Stimulated activated CD4-positive, alpha-beta T cell treated with anti-CD3 and anti-CD28 coated beads, Interleukin-15, amount 100 ng/mL, for 48 hours (primary cell): ENCODE results near the gene CRY2.

Source experiments
- DNase-seq, 2 donors: peaks; one replicate each; pipeline ENCODE4 v3.0.0-alpha.2; 2020; ENCODE audit warnings: low read depth in 2 of 2

The CRY2 gene

DNA sequence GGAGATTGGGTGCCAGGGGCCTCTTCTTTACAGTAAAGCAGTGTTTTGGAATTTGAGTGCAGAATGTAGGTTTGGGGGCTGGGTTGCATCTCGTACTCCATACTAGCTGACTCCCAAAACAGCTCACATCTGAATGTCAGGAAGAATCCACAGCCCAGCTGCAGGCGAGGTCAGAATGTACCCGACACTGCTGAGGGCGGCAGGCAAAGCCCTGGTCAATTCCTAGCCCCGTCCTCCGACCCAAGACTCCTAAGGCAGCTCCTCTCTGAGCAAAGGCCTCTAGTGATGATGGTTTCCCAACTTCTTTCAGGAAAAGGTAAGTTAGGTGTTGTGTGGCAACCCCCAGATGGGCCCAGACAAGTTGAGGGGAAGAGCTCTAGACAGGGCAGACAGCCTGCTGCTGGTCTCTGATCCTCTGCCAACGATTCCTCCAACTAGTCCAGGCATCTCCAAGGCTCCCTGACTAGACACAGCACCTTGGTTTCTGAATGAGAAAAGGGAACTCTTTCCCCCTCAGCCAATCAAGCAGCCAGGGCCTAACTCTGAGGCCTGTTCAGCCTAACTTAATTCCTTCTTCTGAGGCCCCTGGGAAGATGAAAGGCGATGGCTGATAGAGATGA, 83.8 kb downstream of the CRY2 start:
- no peak for DNase-seq

DNA sequence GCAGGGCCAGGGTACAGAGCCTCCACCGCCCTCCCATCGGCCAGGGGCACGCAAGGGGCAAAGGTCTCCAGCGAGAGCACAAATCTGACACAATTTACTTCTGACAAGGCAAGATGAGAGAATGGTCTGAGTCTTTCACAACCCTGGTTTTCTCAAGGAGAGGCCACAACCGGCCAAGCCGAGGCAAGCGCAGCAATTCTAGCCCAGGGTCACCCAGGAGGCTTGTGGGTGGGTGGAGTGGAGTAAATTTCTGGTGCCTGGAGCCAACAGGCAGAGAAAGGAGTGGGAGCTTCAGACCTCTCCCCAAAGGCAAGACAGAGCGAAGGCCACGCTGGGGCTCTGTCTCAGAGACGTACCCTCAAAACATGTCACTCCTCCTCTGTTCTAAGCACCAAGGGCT, 84.5 kb downstream of the CRY2 start:
- no peak for DNase-seq

DNA sequence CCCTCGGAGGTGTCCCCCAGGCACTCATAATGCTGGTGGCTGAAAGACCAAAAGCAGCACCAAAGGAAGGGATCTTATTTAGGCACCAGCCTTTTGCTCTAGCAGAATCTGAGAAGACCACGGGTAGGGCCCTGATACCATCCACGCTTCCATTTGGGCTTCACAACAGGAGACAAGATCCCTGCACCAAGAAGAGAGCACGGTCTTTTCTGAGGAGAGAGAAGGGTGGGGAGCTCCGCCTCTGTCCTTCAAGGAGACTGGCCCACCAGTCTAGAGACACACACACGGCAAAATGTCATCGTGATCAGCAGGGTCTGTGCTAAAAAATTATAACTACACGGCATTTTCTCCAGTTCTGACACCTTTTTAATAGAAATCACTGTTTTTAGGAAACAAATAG, 84.9 kb downstream of the CRY2 start:
- DNase-seq: no peak
